K562 treated with DMSO at 1 percent for 4 hours (cell line): ENCODE results near the gene ARMC9. TPM values are rescaled to one million over a fixed set of nuclear protein-coding genes. Genes with fewer than 3 reads are reported as not detected.

ENCODE experiments used
- total RNA-seq: library from RNA; unstranded; fragments of 300-600 nt; gene quantifications from 2 replicates; pipeline ENCODE4 v1.2.3, GENCODE V29; 2022; ENCODE audit not compliant: insufficient read depth

ARMC9 gene, protein sequence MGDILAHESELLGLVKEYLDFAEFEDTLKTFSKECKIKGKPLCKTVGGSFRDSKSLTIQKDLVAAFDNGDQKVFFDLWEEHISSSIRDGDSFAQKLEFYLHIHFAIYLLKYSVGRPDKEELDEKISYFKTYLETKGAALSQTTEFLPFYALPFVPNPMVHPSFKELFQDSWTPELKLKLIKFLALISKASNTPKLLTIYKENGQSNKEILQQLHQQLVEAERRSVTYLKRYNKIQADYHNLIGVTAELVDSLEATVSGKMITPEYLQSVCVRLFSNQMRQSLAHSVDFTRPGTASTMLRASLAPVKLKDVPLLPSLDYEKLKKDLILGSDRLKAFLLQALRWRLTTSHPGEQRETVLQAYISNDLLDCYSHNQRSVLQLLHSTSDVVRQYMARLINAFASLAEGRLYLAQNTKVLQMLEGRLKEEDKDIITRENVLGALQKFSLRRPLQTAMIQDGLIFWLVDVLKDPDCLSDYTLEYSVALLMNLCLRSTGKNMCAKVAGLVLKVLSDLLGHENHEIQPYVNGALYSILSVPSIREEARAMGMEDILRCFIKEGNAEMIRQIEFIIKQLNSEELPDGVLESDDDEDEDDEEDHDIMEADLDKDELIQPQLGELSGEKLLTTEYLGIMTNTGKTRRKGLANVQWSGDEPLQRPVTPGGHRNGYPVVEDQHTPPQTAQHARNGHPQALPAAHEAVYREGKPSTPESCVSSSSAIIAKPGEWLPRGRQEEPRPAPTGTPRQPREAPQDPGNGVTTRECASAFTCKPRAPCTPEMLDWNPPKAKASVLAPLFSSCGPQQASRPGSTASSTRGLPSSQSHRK
- total RNA-seq = 0.99 and 2.7 TPM in 2 replicates

DNA sequence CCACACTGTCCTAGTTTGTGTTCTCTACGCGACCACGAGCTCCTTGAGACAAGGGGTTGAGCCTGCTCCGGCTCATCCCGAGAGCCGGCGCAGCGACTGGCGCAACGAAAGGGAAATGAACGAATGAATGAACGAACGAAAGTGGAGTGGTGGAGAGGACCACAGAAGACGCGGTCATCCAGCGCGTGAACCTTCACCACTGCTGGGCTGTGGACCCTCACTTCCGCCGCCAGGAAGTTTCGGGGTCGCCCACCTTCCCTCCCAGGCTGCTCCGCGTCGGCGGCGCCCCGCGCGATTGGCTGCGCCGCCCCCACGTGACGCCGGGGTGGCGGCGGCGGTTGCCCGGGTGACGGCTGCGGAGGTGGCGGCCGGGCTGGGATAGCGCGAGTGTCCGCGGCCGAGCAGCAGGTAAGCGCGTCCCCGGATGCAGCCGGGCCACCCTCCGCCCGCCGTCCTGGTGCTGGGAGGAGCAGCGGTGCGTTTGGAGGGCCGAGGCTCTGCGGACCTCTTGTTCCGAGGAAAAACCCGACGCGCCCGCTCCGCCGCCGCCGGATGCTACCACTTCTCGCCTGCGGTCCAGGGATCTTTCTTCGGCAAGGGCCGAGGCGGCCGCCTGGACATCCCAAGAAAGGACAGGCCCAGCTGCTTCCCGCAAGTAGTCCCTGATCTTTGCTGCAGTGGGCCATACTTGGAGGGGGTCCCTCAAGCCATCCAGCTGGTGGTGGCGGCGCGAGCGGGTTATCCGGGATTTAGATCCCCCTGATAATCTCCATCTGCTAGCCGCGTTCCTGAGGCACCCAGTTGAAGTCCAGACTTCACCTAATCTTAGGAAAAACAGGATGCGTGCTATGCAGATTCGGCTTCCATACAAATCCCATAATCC lies at the start of gene ARMC9:
Gene ARMC9, plus strand, starts transcription at position 341 of the 883 bp plus-strand sequence. CDS start 7,608 bp downstream, outside the sequence.

DNA sequence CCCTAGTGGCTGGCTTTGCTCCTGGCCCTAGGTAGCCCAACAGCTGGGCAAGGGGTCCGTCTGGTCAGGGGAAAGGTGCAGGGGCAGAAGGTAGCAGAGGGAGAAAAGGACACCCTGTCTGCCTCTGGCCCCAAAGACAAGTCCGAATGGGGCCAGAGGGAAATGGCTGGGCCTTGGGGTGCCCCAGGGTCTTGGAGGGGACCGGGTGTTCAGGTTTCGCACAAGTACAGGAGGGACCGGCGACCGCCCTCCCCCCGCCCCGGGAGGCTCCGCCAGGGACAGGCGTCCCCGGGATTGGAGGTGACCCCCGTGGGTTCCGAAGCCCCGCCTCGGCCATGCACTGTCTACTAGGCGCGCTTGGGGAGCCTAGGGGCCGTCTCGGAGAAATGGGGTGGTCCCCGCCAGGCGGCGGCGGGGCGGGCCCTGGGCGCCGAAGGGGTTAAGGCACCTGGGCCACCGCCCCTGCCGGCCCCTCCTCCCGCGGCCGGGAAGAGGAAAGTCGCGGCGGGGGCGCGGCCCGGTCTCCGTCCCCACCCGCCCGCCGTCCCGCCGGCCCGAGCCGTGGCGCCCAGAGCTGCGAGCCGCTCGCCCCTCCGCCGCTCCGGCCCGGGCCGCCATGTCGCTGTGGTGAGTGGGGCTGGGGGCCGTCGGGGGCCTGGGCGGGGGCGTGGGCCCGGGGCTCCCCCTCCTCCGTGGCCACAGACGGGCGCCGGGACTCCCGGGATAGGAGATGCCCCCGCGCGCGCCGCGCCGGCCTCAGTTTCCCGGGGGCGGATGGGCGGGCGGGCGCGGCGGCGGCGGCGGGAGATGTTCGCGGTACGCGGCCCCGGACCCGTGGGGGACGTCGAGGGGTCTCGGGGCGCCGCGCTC lies 197.0 kb downstream of the ARMC9 start, which contains the start of gene B3GNT7:
Gene B3GNT7, plus strand, starts transcription at position 523 of the 870 bp plus-strand sequence. Its CDS starts 94 bp downstream, at position 617.

Other genes with a start within 250 kb of the ARMC9 start
- not detected in 2 replicates for gene SPATA3, start 202.5 kb upstream of the ARMC9 start, total RNA-seq
- gene C2orf72, start 161.1 kb upstream of the ARMC9 start, total RNA-seq = not detected in 2 replicates
- gene PSMD1, start 141.8 kb upstream of the ARMC9 start, total RNA-seq = 51.1 and 60.2 TPM in 2 replicates
- gene HTR2B, start 73.6 kb upstream of the ARMC9 start, total RNA-seq = not detected in 2 replicates
- not detected in 2 replicates for gene B3GNT7, start 197.1 kb downstream of the ARMC9 start, total RNA-seq